NOMO-1 treated with DMSO at 0.1 percent for 48 hours (cell line): Measurements from ENCODE around the gene GPR37L1.

Experiments
- DNase-seq: peaks from one replicate; lab custom pipeline; 2025; ENCODE audit not compliant: unreplicated experiment; lab: John Stamatoyannopoulos, UW

Gene GPR37L1

GRCh38 chr1:202154148-202154765, 31.5 kb downstream of the GPR37L1 start:
- DNase-seq = no peak

GRCh38 chr1:202154766-202155477, 32.2 kb downstream of the GPR37L1 start:
- DNase-seq = peak; percentile 40

- no peak for DNase-seq
Observed at GRCh38 chr1:202155478-202156021, 32.8 kb downstream of the GPR37L1 start.

- DNase-seq = no peak
Observed at GRCh38 chr1:202156590-202156989, 33.9 kb downstream of the GPR37L1 start.

GRCh38 chr1:202157945-202158344, 35.2 kb downstream of the GPR37L1 start:
- DNase-seq = no peak

GRCh38 chr1:202158810-202159533, 36.3 kb downstream of the GPR37L1 start:
- peak; percentile 34 for DNase-seq

GRCh38 chr1:202159534-202160371, 37.0 kb downstream of the GPR37L1 start:
- peak; percentile 61 for DNase-seq

GRCh38 chr1:202160377-202160940, 37.7 kb downstream of the GPR37L1 start, which contains the start of gene PTPN7:
TSS of gene PTPN7 (minus strand) at chr1:202160602. CDS start at chr1:202159402, 1,200 bp downstream.
- DNase-seq = peak; percentile 74

- DNase-seq = peak; percentile 27
Observed at GRCh38 chr1:202161151-202162046, 38.7 kb downstream of the GPR37L1 start.

- DNase-seq = peak; percentile 37
Observed at GRCh38 chr1:202162047-202162417, 39.3 kb downstream of the GPR37L1 start.

GRCh38 chr1:202162418-202163280, 39.9 kb downstream of the GPR37L1 start:
- no peak for DNase-seq

- no peak for DNase-seq
Observed at GRCh38 chr1:202163281-202164270, 40.9 kb downstream of the GPR37L1 start.

- no peak for DNase-seq
Observed at GRCh38 chr1:202164271-202165037, 41.7 kb downstream of the GPR37L1 start.

- no peak for DNase-seq
Observed at GRCh38 chr1:202165267-202165941, 42.7 kb downstream of the GPR37L1 start.

- no peak for DNase-seq
Observed at GRCh38 chr1:202165942-202166843, 43.5 kb downstream of the GPR37L1 start.
